Upper lobe of right lung (tissue), 1 donor: ENCODE results near the gene SELE. TPM values are rescaled to one million over a fixed set of nuclear protein-coding genes. Genes with fewer than 3 reads are reported as not detected.
A peak's percentile ranks its signal among the peaks of the same experiment; 100 is the strongest.

Experiments
- ATAC-seq: fragments of 200-7000 bp; cut with Tn5 transposase; one replicate; pipeline ENCODE4 v1.9.1; 2020; ENCODE audit warnings: mild to moderate bottlenecking, moderate library complexity
- DNase-seq: peaks from one replicate; pipeline ENCODE4 v3.0.0-alpha.2; 2020
- H3K27ac ChIP-seq: fragments of 200-600 bp; one replicate; pipeline ENCODE4 v1.8.0; 2022
- H3K27me3 ChIP-seq: fragments of 200-600 bp; one replicate; pipeline ENCODE4 v1.8.0; 2022; ENCODE audit warnings: mild to moderate bottlenecking
- H3K36me3 ChIP-seq: fragments of 200-600 bp; one replicate; pipeline ENCODE4 v1.8.0; 2022
- H3K4me1 ChIP-seq: fragments of 200-600 bp; one replicate; pipeline ENCODE4 v1.8.0; 2022
- H3K4me3 ChIP-seq: fragments of 200-600 bp; one replicate; pipeline ENCODE4 v1.8.0; 2022; ENCODE audit warnings: mild to moderate bottlenecking
- H3K9me3 ChIP-seq: fragments of 200-600 bp; one replicate; pipeline ENCODE4 v1.8.0; 2022
- intact Hi-C: fragments of 100-400 bp; cut with DNase I; formaldehyde crosslinking; loops from one replicate; pipeline ENCODE4 v1.11.0; 2022
- total RNA-seq: library from RNA; stranded (reverse); fragmentation: NEBNext Ultra II Directional; extraction: Animal tissue kit (Norgen Biotek cat#: 25700); gene quantifications from one replicate; pipeline ENCODE4 v1.2.1, GENCODE V29; 2021
- TF ChIP-seq, protein P1 (sequence below): fragments of 200-600 bp; IDR thresholded peaks from one replicate; pipeline ENCODE4 v1.8.0; 2022; ENCODE audit warnings: antibody characterized with exemption
- donor health status: DM: no; HTN: yes; CAD: no; lungs with severe emphysema.

SELE gene
- total RNA-seq, 1 donor from 2014 or later: 1.5 TPM

DNA sequence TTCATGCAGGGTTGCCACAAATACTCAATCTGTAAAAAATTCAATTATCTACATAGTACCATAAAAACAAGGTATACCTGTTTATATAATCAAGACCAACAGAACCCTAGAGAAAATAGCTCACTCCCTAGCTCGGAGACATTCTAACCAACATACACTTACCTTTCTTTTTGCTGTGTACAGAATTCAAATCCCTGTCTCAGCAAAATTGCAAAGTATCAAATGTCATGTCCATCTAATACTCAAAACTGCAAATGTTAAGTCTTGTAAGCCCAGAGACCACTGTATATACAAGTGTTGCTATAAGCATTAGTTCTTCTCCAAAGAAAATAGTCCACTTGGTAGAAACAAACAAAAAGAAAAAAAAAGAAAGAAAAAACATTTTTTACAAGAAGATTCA lies 16.2 kb upstream of the SELE start:
- Histone ChIP-seq H3K27me3 (no peaks in the 10 kb centered on the region), H3K4me1 (no peaks in the 10 kb centered on the region), H3K36me3 (no peaks in the 10 kb centered on the region), H3K27ac (no peak overlapping the region), H3K9me3 (no peaks in the 10 kb centered on the region), H3K4me3 (no peak overlapping the region)
- no peak for ATAC-seq
- TF ChIP-seq, protein P1, sequence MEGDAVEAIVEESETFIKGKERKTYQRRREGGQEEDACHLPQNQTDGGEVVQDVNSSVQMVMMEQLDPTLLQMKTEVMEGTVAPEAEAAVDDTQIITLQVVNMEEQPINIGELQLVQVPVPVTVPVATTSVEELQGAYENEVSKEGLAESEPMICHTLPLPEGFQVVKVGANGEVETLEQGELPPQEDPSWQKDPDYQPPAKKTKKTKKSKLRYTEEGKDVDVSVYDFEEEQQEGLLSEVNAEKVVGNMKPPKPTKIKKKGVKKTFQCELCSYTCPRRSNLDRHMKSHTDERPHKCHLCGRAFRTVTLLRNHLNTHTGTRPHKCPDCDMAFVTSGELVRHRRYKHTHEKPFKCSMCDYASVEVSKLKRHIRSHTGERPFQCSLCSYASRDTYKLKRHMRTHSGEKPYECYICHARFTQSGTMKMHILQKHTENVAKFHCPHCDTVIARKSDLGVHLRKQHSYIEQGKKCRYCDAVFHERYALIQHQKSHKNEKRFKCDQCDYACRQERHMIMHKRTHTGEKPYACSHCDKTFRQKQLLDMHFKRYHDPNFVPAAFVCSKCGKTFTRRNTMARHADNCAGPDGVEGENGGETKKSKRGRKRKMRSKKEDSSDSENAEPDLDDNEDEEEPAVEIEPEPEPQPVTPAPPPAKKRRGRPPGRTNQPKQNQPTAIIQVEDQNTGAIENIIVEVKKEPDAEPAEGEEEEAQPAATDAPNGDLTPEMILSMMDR: no peak
- no peak for DNase-seq
- intact Hi-C loops: no loop called here

DNA sequence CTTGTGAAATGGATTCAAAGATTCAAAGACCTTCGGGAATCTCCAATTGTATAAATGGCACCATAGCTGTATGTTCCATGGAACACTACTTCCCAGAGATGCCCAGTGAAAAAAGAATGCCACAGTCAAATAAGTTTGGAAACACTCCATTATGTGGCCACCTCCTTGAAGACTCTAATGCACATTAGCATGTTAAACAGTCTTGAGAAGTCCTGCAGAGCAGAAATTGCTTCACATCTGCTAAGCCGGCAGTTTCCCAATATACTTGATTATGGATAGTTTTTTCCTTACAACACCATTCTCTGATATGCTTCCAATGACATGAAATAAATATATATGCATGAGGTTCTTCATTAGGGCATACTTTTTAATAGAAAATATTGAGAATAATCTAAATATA lies 12.7 kb upstream of the SELE start:
- intact Hi-C loops: no loop called here
- DNase-seq (no peak), ATAC-seq (no peak)
- Histone ChIP-seq H3K4me1 (peaks cover 2% of the 10 kb centered on the region), H3K27me3 (no peaks in the 10 kb centered on the region), H3K27ac (no peak overlapping the region), H3K4me3 (no peak overlapping the region), H3K36me3 (no peaks in the 10 kb centered on the region), H3K9me3 (no peaks in the 10 kb centered on the region)
- TF ChIP-seq, protein P1: no peak

DNA sequence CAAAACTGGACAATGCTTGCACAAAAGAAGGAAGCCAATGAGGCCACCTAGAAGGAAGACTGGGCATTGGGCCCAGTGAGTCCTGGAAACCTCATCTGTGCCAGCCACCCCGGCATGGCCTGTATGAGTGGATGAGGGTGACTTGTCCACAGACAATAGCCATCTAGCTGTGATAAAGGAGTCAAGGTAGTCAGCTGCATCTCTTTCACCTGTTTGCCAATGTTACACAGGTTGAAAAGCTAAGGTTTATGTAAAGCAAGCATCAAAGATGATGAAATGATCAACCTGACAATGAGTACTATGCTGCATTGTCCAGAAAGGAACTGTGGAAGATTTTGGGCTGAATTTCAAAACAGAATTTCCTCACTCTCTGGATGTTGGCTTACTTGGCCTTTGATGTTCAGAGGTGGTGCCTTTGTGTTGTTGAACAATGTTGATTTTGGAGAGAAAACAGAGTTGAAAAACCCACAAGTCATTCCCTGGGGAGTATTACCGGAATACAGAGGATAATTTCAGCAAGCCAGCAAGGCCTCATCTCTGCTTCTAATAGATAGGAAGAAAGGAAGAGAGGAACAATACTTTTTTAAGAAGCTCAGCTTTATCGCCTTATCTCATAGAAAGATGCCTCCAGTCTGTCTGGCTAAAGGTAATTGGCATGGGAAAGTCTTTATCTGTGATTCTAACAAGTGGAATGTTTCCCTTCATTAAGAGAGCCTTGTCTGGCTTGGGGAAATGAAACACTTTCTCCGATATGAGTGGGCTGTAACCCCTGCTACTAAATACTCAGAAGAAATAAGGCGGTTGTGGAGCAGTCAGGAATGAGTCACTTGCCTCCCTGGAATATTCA lies 11.4 kb upstream of the SELE start:
- Histone ChIP-seq H3K4me3 (no peak overlapping the region), H3K9me3 (no peaks in the 10 kb centered on the region), H3K27me3 (no peaks in the 10 kb centered on the region), H3K27ac (no peak overlapping the region), H3K36me3 (no peaks in the 10 kb centered on the region), H3K4me1 (peaks cover 10% of the 10 kb centered on the region)
- ATAC-seq (no peak), DNase-seq (no peak)
- intact Hi-C loops: no loop called here
- TF ChIP-seq, protein P1: no peak

DNA sequence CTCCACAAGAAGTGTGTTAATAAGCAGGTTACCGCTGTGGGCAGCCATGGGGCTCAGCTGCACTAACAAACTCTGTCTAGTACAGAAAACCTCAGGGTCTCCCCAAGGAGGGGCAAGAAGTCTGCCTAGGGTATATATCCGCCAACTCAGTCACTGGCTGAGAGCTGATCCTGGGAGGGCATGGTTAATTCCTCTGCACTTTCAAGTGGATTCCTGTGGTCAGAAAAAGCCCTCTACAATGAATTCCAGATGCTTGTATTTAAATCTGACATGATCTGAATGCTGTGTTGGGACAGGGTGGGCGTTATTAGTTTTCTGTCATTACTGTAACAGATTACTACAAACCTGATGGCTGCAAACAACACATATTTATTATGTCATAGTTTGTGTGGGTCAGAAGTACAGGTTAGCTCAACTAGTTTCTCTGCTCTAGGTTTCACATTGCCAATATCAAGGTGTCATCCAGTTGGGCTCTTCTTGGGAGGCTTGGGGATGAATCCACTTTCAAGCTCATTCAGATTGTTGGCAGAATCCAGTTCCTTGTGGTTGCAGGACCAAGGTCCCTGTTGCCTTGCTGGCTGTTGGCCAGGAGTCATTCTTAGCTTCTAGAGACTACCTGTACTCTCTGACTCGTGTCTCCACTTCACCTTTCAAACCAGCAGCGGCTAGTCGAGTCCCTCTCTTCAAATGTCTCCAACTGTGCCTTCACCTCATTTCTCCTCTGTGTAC lies 8.0 kb upstream of the SELE start:
- intact Hi-C loops: no loop called here
- DNase-seq: no peak
- no peak overlapping the region for H3K27ac ChIP-seq

DNA sequence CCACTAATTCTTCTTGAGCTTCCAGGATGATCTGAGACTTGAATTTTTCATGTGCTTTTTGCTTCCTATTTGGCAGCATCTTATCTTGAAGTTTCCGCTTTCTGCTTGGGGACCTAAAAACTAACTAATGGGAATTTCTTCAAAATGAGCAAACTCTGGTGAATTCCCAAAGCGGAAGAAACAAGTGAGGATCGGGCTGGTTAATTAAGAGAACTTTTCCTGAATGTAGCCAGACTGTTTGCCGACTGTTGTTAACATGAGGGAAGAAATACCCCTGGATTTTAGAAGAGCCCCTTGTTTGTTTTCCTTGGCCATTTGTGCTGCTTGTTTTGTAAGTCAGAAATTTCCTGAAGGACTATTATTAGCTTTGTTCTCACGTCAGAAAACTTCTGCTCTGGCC lies 6.1 kb upstream of the SELE start:
- Histone ChIP-seq H3K4me1 (peaks cover 10% of the 10 kb centered on the region), H3K36me3 (no peaks in the 10 kb centered on the region), H3K27ac (no peak overlapping the region), H3K27me3 (no peaks in the 10 kb centered on the region), H3K4me3 (no peak overlapping the region), H3K9me3 (no peaks in the 10 kb centered on the region)
- TF ChIP-seq, protein P1: no peak
- DNase-seq: no peak
- intact Hi-C loops: no loop called here
- ATAC-seq: no peak

More for the DNA sequence above, 8.0 kb upstream of the SELE start:
- TF ChIP-seq, protein P1: no peak
- Histone ChIP-seq H3K36me3 (no peaks in the 10 kb centered on the region), H3K9me3 (no peaks in the 10 kb centered on the region), H3K4me1 (peaks cover 10% of the 10 kb centered on the region), H3K4me3 (no peak overlapping the region), H3K27me3 (no peaks in the 10 kb centered on the region)
- peak; percentile 83 for ATAC-seq
